Measurements from ENCODE around the gene DHPS. TPM values are rescaled to one million over a fixed set of nuclear protein-coding genes. Genes with fewer than 3 reads are reported as not detected.

DHPS gene
- total RNA-seq, 4 donors from 2014 or later: 117 to 139 (median 128) TPM

GRCh38 chr19:12642506-12642905 is 39.2 kb downstream of the DHPS start:
- Histone ChIP-seq H3K27ac (no peak overlapping the region), H3K9me3 (no peaks in the 10 kb centered on the region), H3K4me1 (peaks cover 0 to 6% (median 5%) of the 10 kb centered on the region in 4 donors), H3K27me3 (no peaks in the 10 kb centered on the region), H3K36me3 (no peaks in the 10 kb centered on the region), H3K4me3 (no peak overlapping the region)
- in situ Hi-C loops (cut with MboI; ENCODE audit: low pct_ligation_motif_present in 1 of 4, low pct_unique_long_range_greater_than_20kb in 1 of 4, low sequenced_read_pairs in 3 of 4) (no loop called here), intact Hi-C loops (cut with DNase I; ENCODE audit: low total_unique reads) (no loop called here)
- no peak for TF ChIP-seq CTCF (IDR thresholded peaks at IDR 0.05)
- TF ChIP-seq POLR2A (IDR thresholded peaks at IDR 0.05): no peak
- TF ChIP-seq EP300 (IDR thresholded peaks at IDR 0.05; ENCODE audit: low read depth): no peak
- no peak for TF ChIP-seq POLR2AphosphoS5 (IDR thresholded peaks at IDR 0.05)
- 97 to 98% methylated on average over 8 to 21 of the region's 26 CpGs for WGBS, 2 donors (ENCODE audit: low coverage in 1 of 2)
- no peak for DNase-seq

DNA sequence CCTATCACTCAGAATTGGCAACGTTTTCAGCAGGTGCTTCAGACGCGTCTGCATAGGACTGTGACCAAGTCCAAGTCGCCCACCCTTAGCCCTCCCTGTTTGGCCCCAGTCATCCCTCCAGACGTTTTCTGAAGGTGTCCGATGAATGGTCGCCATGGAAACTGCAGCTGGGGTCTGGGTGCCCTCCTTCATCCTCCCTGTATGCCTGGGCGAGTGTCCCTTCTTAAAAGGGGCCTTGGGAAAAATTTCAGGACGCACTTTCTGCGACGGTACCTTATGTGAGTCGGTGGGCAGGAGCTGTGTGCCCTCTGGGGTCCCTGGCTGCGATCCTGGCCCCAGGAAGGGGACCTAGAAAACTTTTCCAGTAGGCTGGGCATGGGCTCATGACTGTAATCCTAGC is 40.2 kb downstream of the DHPS start:
- no peaks in the 10 kb centered on the region for H3K9me3 ChIP-seq
- H3K4me1 ChIP-seq: peaks cover 0 to 6% (median 5%) of the 10 kb centered on the region in 4 donors
- no peaks in the 10 kb centered on the region for H3K36me3 ChIP-seq
- in situ Hi-C loops (cut with MboI; ENCODE audit: low pct_ligation_motif_present in 1 of 4, low pct_unique_long_range_greater_than_20kb in 1 of 4, low sequenced_read_pairs in 3 of 4) (no loop called here), intact Hi-C loops (cut with DNase I; ENCODE audit: low total_unique reads) (no loop called here)
- no peak for DNase-seq
- H3K4me3 ChIP-seq: no peak overlapping the region
- no peak overlapping the region for H3K27ac ChIP-seq
- no peaks in the 10 kb centered on the region for H3K27me3 ChIP-seq
- TF ChIP-seq CTCF (IDR thresholded peaks at IDR 0.05) (no peak), POLR2A (IDR thresholded peaks at IDR 0.05) (no peak)
- WGBS, 2 donors (ENCODE audit: low coverage in 1 of 2): 76% methylated on average over 13 of the region's 13 CpGs; no CpG with 5 or more reads in 1 of the 2 donors

DNA sequence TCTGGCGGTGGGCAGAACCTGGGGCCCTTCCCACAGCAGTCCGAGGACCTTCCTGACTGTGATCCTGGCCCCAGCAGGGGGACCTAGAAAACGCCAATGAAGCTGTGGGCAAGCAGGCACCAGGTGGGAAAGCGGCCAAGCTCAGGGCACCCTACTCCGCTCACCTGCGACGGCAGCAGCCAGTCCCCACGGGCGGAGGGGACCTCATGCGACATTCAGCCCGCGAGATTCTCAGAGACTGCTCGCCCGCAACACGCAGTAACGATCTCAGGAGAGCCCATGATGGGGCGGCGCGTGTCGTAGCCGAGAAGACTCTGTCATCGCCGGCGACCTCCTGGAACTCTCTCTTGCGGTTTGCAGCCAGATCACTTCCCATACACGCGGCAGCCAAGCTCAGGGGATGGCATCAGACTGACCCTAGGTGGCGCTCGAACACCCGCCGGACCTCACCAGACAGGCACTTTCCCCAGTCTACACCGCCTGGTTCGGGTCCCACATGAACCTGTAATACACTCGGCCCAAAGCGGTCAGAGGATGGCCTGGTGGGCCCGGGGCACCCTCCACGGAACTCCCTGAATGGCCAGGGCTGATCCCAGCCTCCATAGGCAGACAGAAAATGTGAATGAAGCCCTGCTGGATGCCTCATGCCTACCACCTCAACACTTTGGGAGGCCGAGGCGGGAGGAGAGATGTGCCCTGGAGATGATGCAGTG is 41.6 kb downstream of the DHPS start:
- in situ Hi-C loops (cut with MboI; ENCODE audit: low pct_ligation_motif_present in 1 of 4, low pct_unique_long_range_greater_than_20kb in 1 of 4, low sequenced_read_pairs in 3 of 4) (no loop called here), intact Hi-C loops (cut with DNase I; ENCODE audit: low total_unique reads) (no loop called here)
- Histone ChIP-seq H3K4me3 (peak overlapping the region in 2 of 4 donors; percentile 10 to 15), H3K27me3 (no peaks in the 10 kb centered on the region), H3K27ac (no peak overlapping the region), H3K4me1 (peaks cover 0 to 6% (median 5%) of the 10 kb centered on the region in 4 donors), H3K9me3 (no peaks in the 10 kb centered on the region), H3K36me3 (no peaks in the 10 kb centered on the region)
- no peak for TF ChIP-seq POLR2A (IDR thresholded peaks at IDR 0.05)
- peak in 1 of 3 donors; percentile 9 for TF ChIP-seq POLR2AphosphoS5 (IDR thresholded peaks at IDR 0.05)
- no peak for TF ChIP-seq EP300 (IDR thresholded peaks at IDR 0.05; ENCODE audit: low read depth)
- TF ChIP-seq CTCF (IDR thresholded peaks at IDR 0.05): peak; percentile 71 to 81 (median 76)
- 12 to 18% methylated on average over 5 to 15 of the region's 39 CpGs for WGBS, 2 donors (ENCODE audit: low coverage in 1 of 2)
- peak; percentile 87 for DNase-seq

DNA sequence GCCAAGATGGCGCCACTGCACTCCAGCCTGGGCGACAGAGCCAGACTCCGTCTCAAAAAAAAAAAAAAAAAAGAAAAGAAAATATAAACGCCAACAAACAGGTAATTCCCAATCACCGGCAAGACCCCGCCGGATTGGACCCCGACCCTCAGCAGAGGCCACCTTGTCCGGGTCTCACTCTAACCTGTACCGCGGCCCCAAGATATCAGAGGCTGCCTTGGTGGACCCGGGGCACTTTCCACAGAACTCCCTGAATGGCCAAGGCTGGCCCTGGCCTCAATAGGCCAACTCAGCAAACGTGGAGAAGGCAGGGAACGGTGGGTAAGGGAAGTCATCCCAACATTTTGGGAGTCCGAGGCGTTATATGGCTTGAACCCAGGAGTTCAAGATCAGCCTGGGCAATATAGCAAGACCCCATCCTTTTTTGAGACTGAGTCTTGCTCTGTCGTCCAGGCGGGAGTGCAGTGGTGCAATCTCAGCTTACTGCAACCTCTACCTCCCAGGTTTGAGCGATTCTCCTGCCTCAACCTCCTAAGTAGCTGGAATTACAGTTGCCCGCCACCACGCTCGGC is 43.0 kb downstream of the DHPS start:
- in situ Hi-C loops (cut with MboI; ENCODE audit: low pct_ligation_motif_present in 1 of 4, low pct_unique_long_range_greater_than_20kb in 1 of 4, low sequenced_read_pairs in 3 of 4): no loop called here
- no peak for DNase-seq
- Histone ChIP-seq H3K4me1 (peaks cover 0 to 6% (median 5%) of the 10 kb centered on the region in 4 donors), H3K4me3 (no peak overlapping the region), H3K36me3 (no peaks in the 10 kb centered on the region), H3K27me3 (no peaks in the 10 kb centered on the region), H3K9me3 (no peaks in the 10 kb centered on the region), H3K27ac (no peak overlapping the region)
- TF ChIP-seq POLR2A (IDR thresholded peaks at IDR 0.05) (no peak), CTCF (IDR thresholded peaks at IDR 0.05) (no peak), EP300 (IDR thresholded peaks at IDR 0.05; ENCODE audit: low read depth) (no peak), POLR2AphosphoS5 (IDR thresholded peaks at IDR 0.05) (no peak)
- 87 to 93% methylated on average over 3 to 22 of the region's 22 CpGs for WGBS, 2 donors (ENCODE audit: low coverage in 1 of 2)
- intact Hi-C loops (cut with DNase I; ENCODE audit: low total_unique reads): no loop called here

All from transverse colon (tissue), 4 donors.